ENCODE data around the gene TMEM266.

TMEM266 gene

DNA sequence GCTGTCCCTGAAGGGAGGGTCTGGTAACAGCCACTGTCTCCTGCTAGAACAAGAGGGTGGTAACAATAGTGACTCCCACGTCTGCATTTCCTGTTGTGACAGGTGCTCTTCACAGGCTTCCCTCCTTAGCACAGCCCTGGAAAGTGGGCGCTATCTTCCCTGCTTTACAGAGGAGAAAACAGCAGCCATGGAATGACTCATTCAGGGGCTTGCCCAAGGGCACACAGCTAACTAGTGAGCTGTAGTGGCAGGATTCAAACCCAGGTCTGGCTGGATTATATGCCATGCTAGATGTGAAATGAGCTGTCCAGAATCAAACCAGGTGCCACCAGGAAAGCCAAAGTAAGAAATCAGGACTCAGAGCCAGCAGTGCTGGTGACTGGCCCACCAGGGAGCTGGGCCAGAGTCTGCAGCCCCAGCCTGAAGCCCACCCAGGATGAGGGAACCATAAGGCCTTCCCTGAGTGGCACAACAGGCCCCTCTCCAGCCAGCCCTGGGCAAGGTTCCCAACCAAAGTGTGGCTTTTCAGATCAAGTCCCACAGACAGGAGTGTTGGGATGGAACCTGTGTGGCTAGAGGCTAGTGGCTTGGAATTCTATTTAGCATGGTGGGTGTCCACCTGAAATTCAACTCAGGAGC is 149.1 kb downstream of the TMEM266 start:
- in situ Hi-C loops (cut with MboI; ENCODE audit: low pct_unique_long_range_greater_than_20kb, low sequenced_read_pairs): no loop called here

DNA sequence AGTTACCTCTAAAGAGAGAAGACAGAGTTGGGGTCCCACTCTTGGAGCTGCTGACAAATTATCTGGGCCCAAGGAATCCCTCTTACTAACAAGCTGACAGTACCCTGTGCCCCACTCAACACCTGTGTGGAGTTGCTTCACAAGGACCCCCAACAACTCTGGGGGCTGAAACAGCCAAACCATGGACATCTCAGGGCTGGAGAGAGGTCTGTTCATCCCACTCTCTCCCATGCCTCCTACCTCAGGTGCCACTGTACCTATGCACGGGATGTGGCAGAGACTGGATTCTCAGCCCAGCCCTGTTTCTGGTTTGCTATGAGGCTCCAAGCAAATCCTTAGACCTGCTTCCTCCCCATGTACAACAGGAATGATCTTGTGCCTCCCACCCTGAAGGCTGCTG is 149.7 kb downstream of the TMEM266 start:
- DNase-seq: no peak
- in situ Hi-C loops (cut with MboI; ENCODE audit: low pct_unique_long_range_greater_than_20kb, low sequenced_read_pairs): no loop called here

More for the DNA sequence above, 149.1 kb downstream of the TMEM266 start:
- no peak for DNase-seq

DNA sequence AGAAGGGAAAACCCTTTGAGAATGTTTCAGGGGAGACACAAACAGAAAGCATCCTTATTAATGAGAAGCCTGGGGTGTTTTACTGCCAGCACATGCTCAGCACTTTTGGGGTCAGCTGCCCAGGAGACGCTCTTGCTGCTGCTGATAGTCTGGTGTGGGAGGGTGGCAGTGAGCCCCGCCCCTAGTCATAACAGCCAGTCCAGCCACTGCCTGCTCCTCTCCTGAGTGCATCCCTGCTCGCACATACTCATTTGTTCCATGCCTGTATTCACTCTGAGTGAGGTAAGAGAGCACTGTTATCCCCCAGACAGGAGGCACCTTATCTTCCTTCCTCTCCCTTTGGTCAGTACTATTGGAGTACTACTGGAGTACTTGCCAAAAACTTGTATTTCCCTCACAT is 150.2 kb downstream of the TMEM266 start:
- no peak for DNase-seq
- in situ Hi-C loops (cut with MboI; ENCODE audit: low pct_unique_long_range_greater_than_20kb, low sequenced_read_pairs): no loop called here

DNA sequence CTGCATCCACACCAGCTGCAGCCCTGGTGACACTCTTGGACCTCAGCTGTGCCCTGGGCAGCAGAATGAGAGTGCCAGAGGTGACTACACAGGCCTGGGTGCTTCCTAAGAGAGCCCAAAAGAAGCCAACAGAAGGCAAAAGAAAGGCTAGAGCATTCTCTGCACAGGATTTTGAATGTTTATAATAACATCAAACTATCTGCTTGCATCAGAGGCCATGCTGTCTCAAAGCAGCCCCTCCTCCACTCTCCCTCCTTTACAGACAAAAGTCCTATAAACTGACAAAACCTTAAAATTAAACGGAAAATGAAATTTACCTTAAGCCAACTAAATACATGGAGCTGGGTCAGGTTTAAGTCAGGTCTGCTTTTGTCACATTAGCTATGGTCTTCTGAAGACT is 155.8 kb downstream of the TMEM266 start:
- DNase-seq: no peak

DNA sequence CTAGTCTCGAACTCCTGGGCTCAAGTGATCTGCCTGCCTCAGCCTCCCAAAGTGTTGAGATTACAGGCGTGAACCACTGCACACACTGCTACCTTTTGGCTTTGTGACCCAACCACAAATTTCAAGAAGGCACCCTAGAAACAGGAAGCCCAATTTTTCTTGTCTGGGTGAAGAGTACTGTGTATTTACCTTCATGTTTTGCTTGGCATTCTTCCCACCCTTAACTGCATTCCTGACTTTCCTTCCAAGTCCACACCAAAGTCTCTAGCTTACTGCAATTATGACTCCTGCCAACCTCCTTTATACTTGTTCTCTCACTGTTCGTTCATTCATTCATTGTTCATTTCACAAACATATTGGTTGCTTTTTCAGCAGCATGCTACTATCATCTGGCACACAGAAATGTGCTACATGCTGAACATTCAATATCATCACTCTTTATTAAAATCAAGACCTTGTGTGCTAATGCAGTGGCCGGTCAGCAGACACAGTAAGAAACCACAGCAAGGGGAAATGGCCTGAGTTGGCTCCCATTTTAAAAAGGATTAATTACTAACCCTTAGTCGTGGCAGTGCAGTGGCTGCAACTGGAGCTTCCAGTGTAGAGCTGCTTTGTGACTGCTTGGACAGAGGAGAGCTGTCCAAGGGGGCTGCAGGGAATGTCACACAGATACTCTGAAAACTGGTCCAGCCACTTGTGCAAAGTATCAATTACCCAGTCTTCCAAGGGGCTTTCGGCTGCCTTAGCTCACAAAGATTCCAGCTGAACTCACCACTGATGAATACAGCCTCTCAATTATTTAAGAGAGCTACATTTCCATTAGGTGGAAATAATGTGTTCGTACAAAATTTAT is 157.5 kb downstream of the TMEM266 start:
- DNase-seq: no peak
- in situ Hi-C loops (cut with MboI; ENCODE audit: low pct_unique_long_range_greater_than_20kb, low sequenced_read_pairs): no loop called here

More for the DNA sequence above, 155.8 kb downstream of the TMEM266 start:
- in situ Hi-C loops (cut with MboI; ENCODE audit: low pct_unique_long_range_greater_than_20kb, low sequenced_read_pairs): no loop called here

DNA sequence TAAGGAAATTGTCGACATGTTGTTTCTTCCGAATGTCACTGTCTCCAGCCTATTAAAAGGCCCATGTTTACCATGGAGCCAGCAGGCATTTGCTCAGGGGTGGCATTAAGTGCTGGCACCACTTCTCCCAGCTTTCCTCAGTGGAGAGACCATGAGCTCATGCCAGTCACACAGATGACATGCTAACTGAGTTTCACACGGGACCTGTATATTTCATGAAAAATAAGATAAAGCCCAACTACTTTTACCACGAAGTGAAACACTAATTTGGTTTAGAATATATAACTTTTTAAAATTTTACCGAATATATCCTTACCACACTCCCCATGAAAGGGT is 158.1 kb downstream of the TMEM266 start:
- DNase-seq: no peak
- in situ Hi-C loops (cut with MboI; ENCODE audit: low pct_unique_long_range_greater_than_20kb, low sequenced_read_pairs): no loop called here

DNA sequence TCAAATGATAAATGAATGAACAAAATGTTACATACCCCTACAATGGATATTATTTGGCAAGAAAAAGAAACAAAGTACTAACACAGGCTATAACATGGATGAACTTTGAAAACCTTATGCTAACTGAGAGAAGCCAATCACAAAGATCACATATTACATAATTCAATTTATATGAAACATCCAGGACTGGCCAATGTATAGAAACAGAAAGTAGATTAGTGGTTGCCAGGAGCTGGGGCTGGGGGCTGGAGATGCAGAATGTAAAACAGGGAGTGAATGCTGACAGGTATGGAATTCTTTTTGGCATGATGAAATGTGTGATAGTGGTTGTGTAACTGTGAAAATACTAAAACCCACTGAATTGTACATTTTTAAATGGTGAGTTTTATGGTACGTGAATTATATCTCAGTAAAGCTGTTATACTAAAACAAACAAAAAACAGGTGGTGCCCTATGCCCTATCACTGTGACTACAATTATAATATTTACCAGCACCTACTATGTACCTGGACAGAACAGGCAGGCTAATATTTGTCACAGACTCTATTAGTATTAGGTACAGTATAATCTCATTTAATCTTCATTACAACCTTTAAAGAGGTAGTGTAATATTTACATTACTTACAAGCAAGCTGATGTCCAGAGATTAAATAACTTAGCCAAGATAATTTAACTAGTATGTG is 161.4 kb downstream of the TMEM266 start:
- in situ Hi-C loops (cut with MboI; ENCODE audit: low pct_unique_long_range_greater_than_20kb, low sequenced_read_pairs): no loop called here
- DNase-seq: no peak

DNA sequence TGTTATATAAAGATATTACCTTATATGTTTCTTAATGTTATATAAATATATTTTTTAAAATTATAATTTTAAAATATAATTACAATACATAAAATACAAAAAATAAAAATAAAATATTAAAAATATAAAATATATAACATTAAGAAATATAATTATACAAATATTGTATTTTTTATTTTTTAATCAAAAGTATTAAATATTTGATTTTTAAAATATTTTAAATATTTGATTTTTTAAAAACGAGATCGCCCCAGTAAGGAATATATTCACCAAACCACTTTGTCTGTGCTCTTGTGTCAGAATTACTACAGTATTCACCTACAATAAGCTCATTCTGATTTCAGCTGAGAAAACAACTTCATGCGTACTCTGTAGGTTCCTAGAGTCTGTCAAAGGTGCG is 162.4 kb downstream of the TMEM266 start:
- in situ Hi-C loops (cut with MboI; ENCODE audit: low pct_unique_long_range_greater_than_20kb, low sequenced_read_pairs): no loop called here
- DNase-seq: no peak

GRCh38 chr15:76223521-76223920 is 163.7 kb downstream of the TMEM266 start:
- in situ Hi-C loops (cut with MboI; ENCODE audit: low pct_unique_long_range_greater_than_20kb, low sequenced_read_pairs): no loop called here
- DNase-seq: no peak

DNA sequence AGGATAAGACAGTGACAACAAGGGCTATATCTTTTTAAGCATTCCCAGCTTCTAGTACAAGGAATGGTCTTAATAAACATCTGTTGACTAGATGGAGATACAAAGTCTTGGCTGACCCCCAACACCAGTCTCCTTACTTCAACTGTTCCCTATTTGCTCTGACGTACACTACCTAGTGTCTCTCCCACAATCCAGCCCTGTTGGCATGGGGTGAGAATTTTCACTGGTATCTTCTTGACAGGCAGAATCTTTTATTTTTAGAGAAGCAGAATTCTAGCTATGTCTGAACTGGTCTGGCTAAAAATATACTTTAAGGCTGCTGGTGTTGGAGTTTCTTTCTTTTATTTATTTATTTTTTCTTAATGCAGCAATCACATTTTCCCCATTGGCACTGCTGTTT is 169.5 kb downstream of the TMEM266 start:
- in situ Hi-C loops (cut with MboI; ENCODE audit: low pct_unique_long_range_greater_than_20kb, low sequenced_read_pairs): no loop called here
- DNase-seq: no peak

DNA sequence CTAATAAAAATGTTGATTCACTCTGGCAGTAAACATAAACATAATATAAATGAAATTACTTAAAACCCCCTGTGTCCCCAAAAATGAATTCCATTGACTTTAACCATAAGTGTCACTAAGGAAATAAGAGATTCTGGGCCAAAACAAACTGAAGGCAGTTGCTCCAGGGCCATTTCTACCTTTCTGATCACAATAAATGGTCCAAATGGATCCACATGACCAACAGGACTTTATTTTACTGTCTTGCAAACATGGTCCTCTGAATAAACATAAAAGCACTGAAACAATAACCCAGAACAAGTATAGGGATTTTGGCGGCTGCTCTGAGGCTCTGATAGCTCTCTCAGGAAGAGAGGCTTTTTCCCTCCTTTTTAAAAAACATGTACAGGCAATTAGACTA is 174.1 kb downstream of the TMEM266 start:
- in situ Hi-C loops (cut with MboI; ENCODE audit: low pct_unique_long_range_greater_than_20kb, low sequenced_read_pairs): no loop called here
- no peak for DNase-seq

DNA sequence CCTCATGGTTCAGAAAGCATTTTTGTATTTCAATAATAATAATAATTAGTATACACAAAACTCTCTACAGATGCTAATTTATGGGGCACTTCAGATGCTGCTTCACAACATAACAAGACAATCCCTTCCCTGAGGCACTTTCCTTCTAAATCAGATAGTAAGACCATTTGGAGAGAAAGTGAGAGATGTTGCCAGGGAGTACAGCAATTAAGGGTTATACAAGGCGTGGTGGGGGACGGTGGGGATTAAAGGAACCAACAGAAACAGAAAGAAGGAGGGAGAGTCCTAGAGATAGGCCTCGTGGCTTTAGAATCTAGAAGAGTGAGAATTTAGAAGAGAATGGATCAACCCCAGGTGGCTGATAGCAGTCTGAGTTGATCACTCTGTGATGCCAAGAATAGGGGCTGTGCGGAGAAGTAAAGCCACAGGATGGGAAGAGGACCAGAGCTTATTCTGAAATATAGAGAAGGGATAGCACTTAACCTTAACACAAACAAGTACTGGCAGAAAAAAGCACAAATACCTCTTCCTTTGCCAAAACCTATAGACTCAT is 174.6 kb downstream of the TMEM266 start:
- in situ Hi-C loops (cut with MboI; ENCODE audit: low pct_unique_long_range_greater_than_20kb, low sequenced_read_pairs): no loop called here
- DNase-seq: no peak

DNA sequence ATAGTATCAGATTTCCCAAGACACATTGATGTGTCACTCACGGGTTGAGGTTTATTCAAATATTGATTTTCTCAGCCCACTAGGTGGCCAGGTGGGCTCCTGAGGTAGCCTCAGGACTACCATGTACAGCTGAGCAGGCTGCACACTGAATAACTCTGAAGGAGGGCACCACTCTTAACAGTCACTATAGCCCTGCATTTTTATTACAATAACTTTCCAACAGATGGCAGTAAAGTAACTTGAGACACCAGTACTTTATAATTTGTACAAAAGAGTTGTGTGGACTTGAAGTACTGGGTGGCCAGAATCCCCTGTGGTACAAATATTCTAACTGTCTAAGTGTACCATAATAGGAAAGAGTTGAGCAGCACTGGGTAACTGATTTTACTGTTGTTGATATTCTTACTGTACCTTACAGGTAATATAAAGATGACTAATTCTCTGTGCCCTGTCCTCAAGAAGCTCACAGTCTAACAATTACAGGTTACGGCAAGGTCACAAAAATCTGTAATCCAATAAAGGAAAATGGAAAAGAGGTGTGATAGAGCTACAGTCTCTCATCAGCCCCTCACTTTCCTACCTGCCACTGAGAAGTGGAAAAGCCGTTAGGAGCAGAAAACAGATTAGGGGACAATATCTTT is 175.5 kb downstream of the TMEM266 start:
- in situ Hi-C loops (cut with MboI; ENCODE audit: low pct_unique_long_range_greater_than_20kb, low sequenced_read_pairs): no loop called here

DNA sequence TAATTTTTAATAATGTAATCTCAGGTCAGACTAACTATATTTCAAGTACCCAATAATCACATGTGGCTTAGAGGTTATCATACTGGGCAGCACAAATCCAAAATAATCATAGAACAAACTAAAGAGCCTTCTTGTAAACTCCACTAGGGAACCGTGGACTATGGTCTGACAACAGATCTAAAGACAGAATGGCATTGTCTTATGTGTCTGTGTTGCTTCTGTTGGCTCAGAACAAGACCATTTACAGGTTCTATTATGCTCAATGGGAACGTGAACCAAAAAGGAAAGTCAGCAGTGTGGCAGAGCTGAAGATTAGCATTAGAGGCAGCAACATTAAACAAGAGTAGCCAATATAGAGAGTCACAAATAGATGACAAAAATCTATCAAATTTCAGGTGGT is 176.6 kb downstream of the TMEM266 start:
- in situ Hi-C loops (cut with MboI; ENCODE audit: low pct_unique_long_range_greater_than_20kb, low sequenced_read_pairs): no loop called here
- no peak for DNase-seq

More for the DNA sequence above, 175.5 kb downstream of the TMEM266 start:
- peak; percentile 77 for DNase-seq

GRCh38 chr15:76239786-76240185 is 180.0 kb downstream of the TMEM266 start:
- no peak for DNase-seq
- in situ Hi-C loops (cut with MboI; ENCODE audit: low pct_unique_long_range_greater_than_20kb, low sequenced_read_pairs): no loop called here

- in situ Hi-C loops (cut with MboI; ENCODE audit: low pct_unique_long_range_greater_than_20kb, low sequenced_read_pairs): no loop called here
These were observed 185.4 kb downstream of the TMEM266 start for GRCh38 chr15:76245072-76245610.

GRCh38 chr15:76251717-76252116 is 191.9 kb downstream of the TMEM266 start:
- in situ Hi-C loops (cut with MboI; ENCODE audit: low pct_unique_long_range_greater_than_20kb, low sequenced_read_pairs): no loop called here

More at GRCh38 chr15:76245072-76245610, 185.4 kb downstream of the TMEM266 start:
- no peak for DNase-seq

GRCh38 chr15:76252249-76252648 is 192.5 kb downstream of the TMEM266 start:
- in situ Hi-C loops (cut with MboI; ENCODE audit: low pct_unique_long_range_greater_than_20kb, low sequenced_read_pairs): no loop called here
- no peak for DNase-seq

More at GRCh38 chr15:76251717-76252116, 191.9 kb downstream of the TMEM266 start:
- DNase-seq: no peak
